HepG2 (cell line): ENCODE results near the gene PRR11.

Experiments
- HNRNPL ChIP-seq: fragments of 200-400 bp; formaldehyde crosslinking; IDR thresholded peaks from 2 replicates; pipeline ENCODE4 v1.6.1; 2017; ENCODE audit warnings: mild to moderate bottlenecking, low read depth, low read length
- MEF2D ChIP-seq: sonication (generic); formaldehyde crosslinking; IDR thresholded peaks from 2 replicates; pipeline ENCODE4 v1.5.1; 2020; ENCODE audit warnings: mild to moderate bottlenecking, missing genetic modification reagents
- ZBTB38 ChIP-seq: sonication (generic); formaldehyde crosslinking; IDR thresholded peaks from 2 replicates; pipeline ENCODE4 v1.5.1; 2020; ENCODE audit warnings: mild to moderate bottlenecking, missing genetic modification reagents
- ZMYM2 ChIP-seq: sonication (generic); formaldehyde crosslinking; IDR thresholded peaks from 2 replicates; pipeline ENCODE4 v1.8.0; 2022; ENCODE audit warnings: mild to moderate bottlenecking, missing genetic modification reagents
- ZNF232 ChIP-seq: sonication (generic); formaldehyde crosslinking; IDR thresholded peaks from 2 replicates; pipeline ENCODE4 v1.4.0; 2020; ENCODE audit warnings: missing genetic modification reagents, borderline replicate concordance
- ZNF547 ChIP-seq: sonication (generic); formaldehyde crosslinking; IDR thresholded peaks from 2 replicates; pipeline ENCODE4 v1.5.1; 2020; ENCODE audit warnings: mild to moderate bottlenecking, missing genetic modification reagents
- ZNF761 ChIP-seq: sonication (generic); formaldehyde crosslinking; conservative IDR thresholded peaks from 2 replicates; pipeline ENCODE4 v1.4.0; 2020; ENCODE audit warnings: mild to moderate bottlenecking, missing genetic modification reagents
- TF ChIP-seq, protein P1 (sequence below): sonication (generic); formaldehyde crosslinking; IDR thresholded peaks from 2 replicates; pipeline ENCODE4 v1.4.0; 2020; ENCODE audit warnings: mild to moderate bottlenecking, missing genetic modification reagents
- TF ChIP-seq, protein P2 (sequence below): IDR thresholded peaks from 2 replicates; pipeline ENCODE4 v1.6.1; 2016
- TF ChIP-seq, protein P3 (sequence below): sonication (generic); formaldehyde crosslinking; IDR thresholded peaks from 2 replicates; pipeline ENCODE4 v1.5.1; 2020; ENCODE audit warnings: mild to moderate bottlenecking, missing genetic modification reagents, borderline replicate concordance

DNA sequence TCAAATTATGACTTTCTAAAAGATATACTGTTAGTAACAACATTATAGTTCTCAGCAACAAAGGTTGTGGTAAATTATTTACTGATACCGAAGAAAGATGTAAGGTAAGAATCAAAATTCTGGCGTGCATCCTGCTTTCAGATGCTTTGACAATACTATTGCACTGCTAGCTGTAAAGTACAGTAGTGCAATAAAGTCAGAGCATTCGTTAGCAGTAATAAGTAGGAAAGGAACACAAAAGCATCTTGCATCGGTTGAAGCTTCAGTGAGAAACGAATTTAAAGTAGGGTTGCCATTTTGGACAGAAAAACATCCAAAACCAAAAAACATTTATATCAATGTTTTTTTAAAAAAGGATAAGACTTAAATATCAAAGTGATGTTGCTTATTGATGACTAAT lies 4.5 kb upstream of the PRR11 start:
- no peak for TF ChIP-seq ZBTB38 (CRISPR knock-in tag)
- no peak for TF ChIP-seq ZNF547 (CRISPR knock-in tag)
- no peak for TF ChIP-seq ZMYM2 (CRISPR knock-in tag)
- TF ChIP-seq, protein P1, sequence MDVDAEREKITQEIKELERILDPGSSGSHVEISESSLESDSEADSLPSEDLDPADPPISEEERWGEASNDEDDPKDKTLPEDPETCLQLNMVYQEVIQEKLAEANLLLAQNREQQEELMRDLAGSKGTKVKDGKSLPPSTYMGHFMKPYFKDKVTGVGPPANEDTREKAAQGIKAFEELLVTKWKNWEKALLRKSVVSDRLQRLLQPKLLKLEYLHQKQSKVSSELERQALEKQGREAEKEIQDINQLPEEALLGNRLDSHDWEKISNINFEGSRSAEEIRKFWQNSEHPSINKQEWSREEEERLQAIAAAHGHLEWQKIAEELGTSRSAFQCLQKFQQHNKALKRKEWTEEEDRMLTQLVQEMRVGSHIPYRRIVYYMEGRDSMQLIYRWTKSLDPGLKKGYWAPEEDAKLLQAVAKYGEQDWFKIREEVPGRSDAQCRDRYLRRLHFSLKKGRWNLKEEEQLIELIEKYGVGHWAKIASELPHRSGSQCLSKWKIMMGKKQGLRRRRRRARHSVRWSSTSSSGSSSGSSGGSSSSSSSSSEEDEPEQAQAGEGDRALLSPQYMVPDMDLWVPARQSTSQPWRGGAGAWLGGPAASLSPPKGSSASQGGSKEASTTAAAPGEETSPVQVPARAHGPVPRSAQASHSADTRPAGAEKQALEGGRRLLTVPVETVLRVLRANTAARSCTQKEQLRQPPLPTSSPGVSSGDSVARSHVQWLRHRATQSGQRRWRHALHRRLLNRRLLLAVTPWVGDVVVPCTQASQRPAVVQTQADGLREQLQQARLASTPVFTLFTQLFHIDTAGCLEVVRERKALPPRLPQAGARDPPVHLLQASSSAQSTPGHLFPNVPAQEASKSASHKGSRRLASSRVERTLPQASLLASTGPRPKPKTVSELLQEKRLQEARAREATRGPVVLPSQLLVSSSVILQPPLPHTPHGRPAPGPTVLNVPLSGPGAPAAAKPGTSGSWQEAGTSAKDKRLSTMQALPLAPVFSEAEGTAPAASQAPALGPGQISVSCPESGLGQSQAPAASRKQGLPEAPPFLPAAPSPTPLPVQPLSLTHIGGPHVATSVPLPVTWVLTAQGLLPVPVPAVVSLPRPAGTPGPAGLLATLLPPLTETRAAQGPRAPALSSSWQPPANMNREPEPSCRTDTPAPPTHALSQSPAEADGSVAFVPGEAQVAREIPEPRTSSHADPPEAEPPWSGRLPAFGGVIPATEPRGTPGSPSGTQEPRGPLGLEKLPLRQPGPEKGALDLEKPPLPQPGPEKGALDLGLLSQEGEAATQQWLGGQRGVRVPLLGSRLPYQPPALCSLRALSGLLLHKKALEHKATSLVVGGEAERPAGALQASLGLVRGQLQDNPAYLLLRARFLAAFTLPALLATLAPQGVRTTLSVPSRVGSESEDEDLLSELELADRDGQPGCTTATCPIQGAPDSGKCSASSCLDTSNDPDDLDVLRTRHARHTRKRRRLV: no peak
- TF ChIP-seq, protein P2, sequence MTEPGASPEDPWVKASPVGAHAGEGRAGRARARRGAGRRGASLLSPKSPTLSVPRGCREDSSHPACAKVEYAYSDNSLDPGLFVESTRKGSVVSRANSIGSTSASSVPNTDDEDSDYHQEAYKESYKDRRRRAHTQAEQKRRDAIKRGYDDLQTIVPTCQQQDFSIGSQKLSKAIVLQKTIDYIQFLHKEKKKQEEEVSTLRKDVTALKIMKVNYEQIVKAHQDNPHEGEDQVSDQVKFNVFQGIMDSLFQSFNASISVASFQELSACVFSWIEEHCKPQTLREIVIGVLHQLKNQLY (CRISPR knock-in tag): no peak
- no peak for TF ChIP-seq HNRNPL
- TF ChIP-seq, protein P3, sequence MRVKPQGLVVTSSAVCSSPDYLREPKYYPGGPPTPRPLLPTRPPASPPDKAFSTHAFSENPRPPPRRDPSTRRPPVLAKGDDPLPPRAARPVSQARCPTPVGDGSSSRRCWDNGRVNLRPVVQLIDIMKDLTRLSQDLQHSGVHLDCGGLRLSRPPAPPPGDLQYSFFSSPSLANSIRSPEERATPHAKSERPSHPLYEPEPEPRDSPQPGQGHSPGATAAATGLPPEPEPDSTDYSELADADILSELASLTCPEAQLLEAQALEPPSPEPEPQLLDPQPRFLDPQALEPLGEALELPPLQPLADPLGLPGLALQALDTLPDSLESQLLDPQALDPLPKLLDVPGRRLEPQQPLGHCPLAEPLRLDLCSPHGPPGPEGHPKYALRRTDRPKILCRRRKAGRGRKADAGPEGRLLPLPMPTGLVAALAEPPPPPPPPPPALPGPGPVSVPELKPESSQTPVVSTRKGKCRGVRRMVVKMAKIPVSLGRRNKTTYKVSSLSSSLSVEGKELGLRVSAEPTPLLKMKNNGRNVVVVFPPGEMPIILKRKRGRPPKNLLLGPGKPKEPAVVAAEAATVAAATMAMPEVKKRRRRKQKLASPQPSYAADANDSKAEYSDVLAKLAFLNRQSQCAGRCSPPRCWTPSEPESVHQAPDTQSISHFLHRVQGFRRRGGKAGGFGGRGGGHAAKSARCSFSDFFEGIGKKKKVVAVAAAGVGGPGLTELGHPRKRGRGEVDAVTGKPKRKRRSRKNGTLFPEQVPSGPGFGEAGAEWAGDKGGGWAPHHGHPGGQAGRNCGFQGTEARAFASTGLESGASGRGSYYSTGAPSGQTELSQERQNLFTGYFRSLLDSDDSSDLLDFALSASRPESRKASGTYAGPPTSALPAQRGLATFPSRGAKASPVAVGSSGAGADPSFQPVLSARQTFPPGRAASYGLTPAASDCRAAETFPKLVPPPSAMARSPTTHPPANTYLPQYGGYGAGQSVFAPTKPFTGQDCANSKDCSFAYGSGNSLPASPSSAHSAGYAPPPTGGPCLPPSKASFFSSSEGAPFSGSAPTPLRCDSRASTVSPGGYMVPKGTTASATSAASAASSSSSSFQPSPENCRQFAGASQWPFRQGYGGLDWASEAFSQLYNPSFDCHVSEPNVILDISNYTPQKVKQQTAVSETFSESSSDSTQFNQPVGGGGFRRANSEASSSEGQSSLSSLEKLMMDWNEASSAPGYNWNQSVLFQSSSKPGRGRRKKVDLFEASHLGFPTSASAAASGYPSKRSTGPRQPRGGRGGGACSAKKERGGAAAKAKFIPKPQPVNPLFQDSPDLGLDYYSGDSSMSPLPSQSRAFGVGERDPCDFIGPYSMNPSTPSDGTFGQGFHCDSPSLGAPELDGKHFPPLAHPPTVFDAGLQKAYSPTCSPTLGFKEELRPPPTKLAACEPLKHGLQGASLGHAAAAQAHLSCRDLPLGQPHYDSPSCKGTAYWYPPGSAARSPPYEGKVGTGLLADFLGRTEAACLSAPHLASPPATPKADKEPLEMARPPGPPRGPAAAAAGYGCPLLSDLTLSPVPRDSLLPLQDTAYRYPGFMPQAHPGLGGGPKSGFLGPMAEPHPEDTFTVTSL (CRISPR knock-in tag): no peak
- no peak for TF ChIP-seq MEF2D (CRISPR knock-in tag)
- TF ChIP-seq ZNF232 (CRISPR knock-in tag): no peak
- no peak for TF ChIP-seq ZNF761 (CRISPR knock-in tag)
